Middle frontal gyrus (tissue), 1 donor: ENCODE measurements around the gene TEAD2.
A peak's percentile ranks its signal among the peaks of the same experiment; 100 is the strongest.

Experiments
- DNase-seq: peaks from one replicate; pipeline ENCODE4 v3.0.0-alpha.2; 2015; ENCODE audit warnings: low spot score; ENCODE audit errors: extremely low spot score

The TEAD2 gene

DNA sequence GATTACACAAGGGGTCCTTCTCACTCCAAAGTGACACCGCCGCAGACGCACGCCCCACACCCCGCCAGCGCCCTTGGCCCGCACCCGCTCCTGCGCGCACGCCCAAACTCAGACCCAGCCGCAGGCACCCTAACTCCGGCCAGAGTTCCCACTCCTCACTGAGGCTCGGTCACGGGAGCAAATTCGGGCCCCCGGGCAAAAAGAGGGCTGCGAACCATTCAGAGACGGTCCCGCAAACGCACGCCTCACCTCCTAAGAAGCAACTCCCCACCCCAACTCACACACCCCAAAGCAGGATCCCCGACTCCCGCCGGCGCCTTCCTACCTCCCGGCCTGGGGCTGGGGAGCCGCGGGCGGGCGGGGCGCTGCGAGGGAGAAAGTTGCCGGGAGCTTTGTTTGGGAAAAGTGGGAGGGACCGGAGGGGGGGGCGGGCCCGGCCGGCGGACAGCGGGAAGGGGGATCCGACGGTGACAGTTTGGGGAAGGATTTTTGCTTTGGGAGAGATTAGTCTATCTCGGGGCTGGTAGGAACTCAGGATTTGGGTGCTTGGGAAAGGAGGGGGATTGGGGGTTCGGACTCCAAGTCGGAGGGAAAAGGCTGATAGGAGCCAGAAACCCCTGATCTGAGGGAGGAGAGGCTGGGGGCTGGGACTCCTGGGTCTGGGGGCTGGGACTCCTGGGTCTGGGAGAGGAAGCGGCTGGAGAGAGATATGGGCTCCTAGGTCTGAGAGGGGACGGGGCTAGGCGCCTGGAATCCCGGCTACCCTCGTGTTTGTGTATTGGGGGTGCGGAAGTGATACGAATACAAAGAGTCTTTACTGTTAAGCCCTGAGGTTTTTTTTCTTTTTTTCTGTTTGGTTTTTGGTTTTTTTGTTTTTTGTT is at the start of gene TEAD2:
TEAD2 (minus strand) TSS at position 369 of the 881 bp plus-strand sequence. CDS start 2,341 bp downstream, outside the sequence.
- no peak for DNase-seq

DNA sequence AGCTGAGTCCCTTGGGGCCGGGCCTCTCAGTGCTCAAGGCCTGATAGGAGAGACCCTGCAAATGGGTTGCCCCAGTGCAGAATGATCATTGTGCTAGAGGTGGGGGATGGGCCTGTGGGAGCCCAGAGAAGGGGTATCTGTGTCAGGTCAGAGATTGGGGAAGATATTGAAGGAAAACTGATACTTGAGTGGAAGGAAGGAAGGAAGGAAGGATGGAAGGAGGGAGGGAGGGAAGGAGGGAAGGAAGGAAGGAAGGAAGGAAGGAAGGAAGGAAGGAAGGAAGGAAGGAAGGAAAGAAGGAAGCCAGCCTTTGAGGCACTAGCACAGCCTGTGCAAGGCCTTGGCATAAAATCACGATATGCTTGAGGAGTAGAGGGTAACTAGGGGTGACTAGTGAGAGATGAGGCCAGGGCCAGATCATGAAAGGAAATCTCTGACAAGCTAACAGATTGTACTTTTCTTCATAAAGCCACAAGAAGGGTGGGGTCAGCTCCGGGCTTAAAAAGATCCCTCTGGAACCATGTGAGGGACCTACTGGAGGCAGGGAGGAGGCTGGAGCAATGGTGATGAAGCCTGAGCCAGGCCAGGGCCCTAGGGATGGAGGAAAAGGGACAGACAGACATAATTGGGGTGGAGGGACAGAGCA is 49.6 kb upstream of the TEAD2 start:
- no peak for DNase-seq

DNA sequence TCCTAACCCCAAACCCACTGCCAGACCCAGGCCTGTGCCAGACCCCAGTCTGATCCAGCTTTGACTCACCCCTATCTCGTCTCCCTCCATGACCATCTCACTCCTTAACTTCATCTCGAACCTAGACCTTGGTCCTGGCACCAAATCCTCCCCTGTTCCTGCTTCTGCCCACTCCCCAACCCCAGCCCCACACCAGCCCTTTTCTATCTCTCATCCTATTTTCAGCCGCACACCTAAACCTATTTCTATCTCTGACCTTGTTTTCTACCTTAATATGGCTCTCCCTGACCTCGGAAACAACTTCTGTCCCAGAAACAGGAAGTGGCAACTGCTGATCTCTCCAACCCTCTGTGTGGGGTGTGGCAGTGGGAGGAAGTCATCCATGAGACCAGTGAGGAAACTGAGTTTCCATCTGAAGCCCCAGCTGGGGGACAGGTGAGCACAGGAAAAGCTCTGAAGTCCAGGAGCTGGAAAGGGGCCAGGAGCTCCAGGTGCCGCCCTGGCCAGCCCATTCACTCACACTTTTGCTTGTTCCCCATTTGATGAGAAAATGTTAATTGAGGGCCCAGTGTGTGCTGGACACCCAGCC is 47.3 kb upstream of the TEAD2 start:
- no peak for DNase-seq

DNA sequence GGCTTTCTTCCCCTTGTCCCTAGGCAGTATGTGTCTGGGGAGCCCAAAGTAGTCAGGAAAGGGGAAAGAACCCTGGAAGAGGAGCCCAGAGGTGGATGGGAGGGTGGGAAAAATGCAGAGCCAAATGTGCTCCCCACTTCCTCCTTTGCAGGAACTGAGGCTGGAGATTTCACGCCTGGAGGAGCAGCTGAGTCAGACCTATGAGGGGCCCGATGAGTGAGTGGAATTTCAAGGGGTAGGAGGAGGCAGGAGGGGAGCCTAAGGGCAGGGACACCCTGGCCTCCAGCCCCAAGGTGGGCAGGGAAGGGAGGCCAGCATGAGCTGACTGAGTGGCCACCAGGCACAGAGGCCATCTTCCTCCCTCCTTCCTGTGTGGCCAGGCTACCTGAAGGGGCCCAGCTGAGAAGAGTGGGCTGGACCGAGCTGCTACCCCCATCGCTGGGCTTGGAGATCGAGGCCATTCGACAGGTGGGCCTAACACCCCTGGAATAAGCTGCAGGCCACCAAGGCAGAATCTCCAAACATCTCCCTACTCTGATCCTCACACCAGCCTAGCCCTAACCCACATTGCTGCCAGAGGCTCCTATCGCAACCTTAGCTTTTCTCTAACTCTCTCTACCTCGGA is 46.7 kb upstream of the TEAD2 start:
- no peak for DNase-seq

DNA sequence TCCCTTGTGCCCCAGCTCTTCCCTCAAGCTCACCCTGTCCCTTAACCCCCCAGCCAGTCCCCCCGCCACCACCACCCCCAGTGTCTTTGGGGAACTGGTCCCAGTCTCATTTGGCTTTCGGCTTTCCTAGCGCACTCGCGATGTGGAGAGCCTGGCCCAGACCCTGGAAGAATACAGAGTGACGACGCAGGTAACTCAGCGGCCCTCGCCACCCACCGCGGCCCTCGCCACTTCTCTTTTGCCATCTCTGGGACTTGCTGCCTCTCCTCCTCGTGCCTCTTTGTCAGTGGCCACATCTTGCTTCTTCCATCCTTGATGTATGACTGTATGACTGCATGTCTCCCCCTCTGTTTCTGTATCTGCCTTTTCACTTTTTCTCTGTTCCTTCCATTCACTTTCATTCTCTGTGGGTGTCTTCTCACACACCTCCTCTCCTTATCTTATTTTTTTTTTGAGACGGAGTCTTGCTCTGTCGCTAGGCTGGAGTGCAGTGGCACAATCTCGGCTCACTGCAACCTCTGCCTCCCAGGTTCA is 45.3 kb upstream of the TEAD2 start:
- no peak for DNase-seq

DNA sequence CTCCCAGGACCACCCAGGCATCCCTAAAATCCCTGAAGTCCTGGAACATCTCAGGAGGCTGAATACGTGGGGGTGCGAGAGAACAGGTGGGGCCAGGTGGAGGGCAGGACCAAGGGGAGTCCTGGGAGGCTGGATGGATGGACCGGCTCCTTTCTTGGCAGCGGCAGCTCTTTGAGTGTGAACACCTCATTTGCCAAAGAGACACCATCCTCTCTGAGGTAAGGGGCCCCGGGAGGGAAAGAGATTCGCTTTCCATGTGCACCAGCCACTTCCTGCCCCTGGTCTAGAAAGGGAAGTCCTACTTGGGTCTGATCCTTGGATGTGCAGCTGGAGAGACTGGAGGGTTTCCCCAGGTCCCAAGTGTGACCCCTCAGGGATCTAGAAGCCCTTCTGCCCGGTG is 44.9 kb upstream of the TEAD2 start:
- no peak for DNase-seq

DNA sequence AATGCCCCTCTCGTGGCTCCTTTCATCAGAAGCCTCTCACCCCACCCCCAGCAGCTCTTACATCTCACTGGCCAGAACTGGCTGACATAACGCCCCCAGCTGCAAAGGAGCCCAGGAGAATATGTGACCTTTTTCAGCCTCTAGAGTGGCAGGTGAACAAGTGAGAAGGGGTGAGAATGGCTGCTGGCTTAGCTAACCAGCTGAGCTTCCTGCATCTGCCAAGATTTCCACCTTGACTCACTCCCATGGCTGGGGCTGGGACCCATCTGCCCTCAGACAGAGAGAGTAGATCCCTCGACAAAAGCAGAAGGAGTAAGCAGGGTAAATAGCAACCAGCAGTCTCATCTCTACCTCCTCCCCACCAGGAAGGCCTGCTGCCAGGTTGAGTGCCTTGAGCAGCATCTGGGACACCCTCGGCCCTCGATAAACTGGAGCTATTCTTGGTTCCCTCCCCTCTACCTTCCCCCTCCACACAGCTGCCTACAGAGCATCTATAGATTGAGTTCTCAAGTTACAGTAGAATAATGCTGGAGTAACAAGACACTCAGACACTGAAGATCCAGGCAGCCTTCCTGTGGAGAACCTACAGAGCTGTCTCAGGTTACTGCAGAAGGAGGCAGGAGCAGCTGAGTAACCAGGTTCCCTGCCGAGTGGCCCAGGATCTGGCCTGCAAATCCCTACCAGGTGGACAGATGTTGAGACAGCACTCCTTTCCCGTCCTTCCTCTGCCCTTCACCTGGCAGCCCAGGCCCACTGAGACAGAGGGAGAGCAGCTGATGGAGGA is 41.4 kb upstream of the TEAD2 start:
- no peak for DNase-seq

DNA sequence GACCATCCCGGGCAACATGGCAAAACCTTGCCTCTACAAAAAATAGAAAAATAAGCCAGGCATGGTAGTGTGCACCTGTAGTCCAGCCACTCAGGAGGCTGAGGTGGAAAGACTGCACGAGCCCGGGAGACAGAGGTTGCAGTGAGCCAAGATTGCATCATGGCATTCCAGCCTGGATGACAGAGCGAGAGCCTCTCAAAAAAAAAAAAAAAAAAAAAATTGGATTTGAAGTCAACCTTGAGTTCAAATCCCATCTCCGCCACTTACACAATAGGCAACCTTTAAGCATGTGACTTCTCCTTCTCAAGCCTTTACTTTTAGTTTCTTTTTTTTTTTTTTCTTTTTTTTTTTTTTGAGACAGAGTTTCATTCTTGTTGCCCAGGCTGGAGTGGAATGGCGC is 37.8 kb upstream of the TEAD2 start:
- DNase-seq: no peak

DNA sequence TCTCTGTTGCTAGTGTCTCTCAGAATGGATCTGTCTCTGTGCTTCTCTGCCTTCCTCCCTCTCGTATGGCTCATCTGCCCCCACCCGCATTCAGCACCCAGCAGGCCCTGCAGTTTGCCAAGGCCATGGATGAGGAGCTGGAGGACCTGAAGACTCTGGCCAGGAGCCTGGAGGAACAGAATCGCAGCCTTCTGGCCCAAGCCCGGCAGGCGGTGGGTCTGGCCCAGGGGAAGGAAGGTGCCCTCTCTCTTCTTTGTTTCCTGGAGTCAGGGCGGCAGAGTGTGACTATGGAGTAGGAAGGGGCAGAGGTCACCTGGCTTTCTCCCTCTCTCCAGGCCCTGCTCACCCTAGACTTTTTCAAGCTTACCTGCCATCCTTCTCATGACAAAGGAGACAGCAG is 36.7 kb upstream of the TEAD2 start:
- no peak for DNase-seq

DNA sequence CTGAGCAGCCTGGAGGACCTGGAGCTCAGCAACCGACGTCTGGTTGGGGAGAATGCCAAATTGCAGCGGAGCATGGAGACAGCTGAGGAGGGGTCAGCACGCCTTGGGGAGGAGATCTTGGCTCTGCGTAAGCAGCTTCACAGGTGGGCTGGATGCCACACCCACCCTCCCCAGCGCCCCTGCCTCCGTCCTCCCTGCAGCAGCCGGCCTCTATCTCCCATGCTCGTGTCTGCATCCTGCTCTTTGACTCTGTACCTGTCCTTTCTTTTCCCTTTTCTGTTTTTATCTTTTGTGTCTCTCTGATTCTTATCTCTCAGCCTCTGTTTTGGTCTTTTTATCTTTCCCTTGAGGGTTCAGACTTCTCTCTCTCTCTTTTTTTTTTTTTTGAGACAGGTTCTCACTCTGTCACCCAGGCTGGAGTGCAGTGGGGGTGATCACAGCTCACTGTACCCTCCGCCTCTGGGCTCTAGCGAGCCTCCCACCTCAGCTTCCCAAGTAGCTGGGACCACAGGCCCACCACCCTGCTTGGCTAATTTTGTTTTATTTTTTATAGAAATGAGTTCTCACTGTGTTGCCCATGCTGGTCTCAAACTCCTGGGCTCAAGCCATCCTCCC is 35.9 kb upstream of the TEAD2 start:
- DNase-seq: no peak

DNA sequence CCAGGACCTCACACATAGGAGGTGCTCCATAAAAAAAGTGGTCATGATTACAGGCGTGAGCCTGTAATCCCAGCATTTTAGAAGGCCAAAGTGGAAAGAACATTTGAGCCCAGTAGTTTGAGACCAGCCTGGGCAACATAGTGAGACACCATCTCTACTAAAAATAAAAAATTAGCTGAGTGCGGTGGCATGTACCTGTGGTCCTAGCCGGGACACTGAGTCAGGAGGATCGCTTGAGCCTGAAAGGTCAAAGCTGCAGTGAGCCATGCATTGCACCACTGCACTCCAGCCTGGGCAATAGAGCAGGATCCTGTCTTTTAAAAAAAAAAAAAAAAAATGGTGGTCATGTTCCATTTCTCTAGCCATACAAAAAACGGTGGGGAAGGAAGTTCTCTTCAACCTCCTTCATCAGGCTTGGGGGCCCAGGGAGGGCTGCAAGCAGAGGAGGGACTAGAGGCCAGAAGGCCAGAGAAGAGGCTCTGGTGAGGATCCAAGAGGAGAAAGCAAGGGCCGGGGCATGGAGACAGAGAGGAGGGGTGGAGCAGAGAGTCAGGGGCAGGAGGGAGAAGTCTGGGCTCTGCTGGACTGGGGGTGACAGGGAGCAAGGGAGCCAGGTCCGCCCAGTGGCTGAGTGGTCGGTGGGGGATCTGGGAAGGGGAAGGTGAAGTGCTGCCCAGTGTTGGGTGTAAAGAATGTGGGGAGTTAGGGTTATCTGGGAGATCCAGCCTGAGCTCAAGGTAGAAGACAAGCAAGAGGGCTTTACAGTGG is 34.7 kb upstream of the TEAD2 start:
- DNase-seq: no peak

DNA sequence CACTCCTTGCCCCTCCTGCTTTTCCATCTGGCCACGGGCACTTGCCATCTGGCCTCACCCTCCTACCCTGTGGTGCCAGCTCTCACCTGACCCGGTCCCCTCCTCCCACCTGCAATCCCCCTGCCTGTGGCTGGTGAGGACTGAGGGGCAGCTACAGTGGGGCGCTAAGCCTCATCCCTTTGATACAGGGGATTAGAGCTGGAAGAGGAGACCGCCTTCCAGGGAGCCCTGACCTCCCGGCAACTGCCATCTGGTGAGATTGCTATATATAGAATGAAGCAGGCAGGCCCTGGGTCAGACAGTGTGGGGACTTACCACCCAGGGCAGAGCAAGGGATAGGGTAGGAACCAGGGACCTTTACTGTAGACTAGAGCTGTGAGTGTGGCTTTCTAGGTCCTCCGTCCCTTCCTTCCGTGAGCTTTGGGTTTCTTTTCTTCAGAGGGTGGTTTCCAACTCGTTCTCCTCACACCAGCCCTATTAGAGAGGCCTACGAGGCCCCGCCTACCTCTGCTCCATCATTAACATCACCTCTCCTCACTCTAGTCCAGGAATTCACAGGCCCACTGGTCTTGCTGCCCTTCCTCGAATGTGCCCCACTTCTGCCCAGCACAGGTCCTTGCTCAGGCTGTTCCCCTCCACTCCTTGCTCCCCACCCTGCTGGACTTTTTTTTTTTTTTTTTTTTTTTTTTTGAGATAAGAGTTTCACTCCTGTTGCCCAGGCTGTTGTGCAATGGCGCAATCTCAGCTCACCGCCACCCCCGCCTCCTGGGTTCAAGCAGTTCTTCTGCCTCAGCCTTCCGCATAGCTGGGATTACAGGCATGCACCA is 33.6 kb upstream of the TEAD2 start:
- DNase-seq: no peak

DNA sequence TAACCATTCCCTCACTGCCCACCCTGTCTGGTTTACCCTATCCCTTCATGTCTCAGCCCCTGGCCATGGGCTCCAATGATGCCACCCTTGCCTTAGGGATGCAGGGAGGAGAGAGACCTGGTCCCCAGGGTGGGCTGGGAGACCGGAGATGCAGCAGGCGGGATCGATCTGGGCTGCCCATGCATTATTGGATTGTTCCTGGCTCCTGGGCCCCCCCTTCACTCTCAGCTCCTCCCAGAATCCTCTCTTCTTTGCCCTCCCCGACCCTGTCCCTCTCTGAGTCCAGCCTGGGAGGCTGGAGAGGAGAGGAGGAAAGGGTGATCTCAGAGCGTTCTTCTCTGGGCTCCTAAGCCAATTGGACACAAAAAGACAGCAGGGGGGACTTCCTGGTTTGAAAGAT is 31.7 kb upstream of the TEAD2 start:
- no peak for DNase-seq

DNA sequence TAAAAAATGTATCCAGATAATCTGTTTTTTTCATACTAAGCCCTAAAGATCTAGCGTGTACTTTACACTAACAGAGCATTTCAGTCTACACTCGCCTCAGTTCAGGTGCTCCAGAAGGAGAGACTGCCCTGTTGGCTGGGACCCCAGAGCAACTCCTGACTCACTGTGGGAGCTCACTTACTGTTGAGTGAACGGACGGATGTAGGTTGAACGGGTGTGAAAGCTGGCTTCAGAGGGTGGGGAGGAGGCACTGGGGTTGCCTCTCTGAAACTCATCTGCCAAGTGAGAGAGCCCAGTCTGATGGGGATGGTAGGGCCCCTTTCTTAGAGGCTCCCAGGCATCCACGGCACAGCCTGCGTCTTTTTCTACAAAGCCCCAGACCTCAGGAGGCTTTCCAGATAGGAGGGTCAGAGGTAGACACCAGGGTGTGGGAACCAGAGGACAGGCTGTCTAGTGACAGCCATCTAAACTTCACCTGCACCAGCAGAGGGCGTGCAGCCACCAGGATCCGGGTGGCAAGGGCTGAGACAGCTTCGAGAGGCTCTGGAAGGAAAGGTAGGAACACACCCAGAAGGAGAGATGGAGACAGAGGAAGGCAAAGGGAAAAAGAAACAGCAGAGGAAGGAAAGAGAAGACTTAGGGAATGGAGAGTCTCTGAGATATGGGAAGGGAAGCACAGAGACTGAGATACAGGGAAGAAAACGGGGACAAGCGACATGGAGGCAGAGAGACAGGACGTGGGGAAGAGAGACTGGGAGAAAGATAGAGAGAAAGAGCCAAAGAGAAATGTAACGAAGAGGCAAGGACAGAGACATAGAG is 29.6 kb upstream of the TEAD2 start:
- peak; percentile 44 for DNase-seq

DNA sequence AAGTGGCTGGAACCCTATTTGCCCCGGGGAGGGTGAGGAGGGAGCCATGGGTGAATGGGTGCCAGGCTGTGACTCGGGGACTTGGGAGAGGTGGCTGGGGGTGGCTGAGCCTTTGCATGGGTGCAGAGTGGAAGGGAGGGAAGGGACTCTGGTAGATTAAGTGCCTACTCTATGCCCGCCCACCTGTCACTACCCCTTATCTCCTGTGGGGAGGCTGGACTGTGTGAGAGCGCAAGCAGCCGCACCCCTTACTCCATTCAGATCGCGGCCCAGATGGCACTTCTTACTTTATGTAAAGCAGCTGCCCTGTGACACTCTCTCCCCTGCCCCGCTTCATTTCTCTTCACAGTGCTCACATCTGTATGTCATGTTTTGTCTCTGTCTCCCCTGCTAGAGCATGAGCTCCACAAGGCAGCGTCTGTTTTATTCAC is 28.7 kb upstream of the TEAD2 start:
- no peak for DNase-seq

DNA sequence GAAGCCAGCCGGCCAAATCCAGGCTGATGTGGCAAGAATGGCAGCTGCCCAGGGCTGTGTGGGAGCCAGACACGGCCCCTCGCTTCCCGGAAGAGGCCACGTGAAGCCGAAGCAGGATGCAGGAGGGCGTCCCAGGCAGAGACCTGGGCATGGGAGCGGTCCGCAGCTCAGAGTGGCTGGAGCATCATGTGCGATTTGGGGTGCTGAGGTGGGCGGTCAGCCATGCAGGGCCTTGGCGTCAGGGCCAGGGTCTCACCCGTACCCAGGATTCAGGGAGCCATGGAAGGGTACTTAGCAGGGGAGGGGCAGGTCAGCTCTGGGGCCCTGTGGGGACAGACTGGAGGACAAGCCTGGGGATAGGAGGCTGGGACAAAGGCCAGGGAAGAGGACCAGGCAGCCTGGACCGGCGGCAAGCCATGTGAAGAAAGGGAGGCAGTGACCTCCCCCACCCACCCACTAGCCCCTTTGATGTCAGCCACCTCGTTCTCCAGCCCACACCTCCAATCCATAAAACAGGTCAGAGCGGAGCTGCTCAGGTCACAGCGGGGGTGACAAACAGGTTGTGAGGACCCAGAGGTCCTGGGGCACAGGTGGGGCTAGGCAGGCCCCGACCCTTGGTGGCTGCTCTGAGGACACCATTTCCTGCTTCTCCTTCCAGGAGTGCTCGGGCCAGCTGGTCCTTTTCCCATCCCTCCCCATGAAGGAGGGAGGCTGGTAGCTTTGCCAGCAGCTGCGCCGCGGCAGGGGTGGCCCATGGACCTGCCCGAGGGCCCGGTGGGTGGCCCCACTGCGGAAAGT is 28.1 kb upstream of the TEAD2 start:
- DNase-seq: no peak

DNA sequence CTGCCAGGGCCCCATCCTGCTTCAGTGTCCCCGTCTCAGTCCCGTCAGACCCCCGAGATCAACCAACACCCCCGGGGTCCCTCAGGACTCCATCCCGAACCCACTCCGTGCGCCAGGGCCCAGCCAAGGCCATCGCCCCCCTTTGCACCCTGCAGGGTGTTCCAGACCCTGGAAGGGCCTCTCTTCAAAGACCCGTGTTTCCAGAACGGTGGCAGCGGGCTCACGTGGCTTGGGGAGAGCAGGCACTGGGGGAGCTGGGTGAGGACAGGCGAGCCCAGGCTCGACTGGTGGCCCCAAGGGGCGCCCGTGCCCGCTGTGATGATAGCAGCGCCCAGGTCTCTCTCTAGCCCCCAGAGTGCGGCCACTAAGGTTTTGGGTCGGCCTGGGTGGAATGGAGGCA is 27.2 kb upstream of the TEAD2 start:
- no peak for DNase-seq
